Measurements from ENCODE around the gene METAP2.

DNA sequence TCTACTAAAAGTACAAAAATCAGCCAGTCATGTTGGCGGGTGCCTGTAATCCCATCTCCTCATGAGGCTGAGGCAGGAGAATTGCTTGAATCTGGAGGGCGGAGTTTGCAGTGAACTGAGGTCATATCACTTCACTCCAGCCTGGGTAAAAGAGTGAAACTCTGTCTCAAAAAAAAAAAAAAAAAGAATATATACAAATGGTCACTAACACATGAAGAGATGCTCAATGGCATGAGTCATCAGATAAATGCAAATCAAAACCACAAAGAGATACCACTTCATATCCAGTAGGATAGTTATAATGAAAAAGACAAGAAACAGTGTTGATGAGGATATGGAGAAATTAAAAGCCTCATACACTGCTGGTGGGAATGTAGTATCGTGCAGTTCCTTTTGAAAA, 33.6 kb upstream of the METAP2 start:
- TF ChIP-seq, protein P1, sequence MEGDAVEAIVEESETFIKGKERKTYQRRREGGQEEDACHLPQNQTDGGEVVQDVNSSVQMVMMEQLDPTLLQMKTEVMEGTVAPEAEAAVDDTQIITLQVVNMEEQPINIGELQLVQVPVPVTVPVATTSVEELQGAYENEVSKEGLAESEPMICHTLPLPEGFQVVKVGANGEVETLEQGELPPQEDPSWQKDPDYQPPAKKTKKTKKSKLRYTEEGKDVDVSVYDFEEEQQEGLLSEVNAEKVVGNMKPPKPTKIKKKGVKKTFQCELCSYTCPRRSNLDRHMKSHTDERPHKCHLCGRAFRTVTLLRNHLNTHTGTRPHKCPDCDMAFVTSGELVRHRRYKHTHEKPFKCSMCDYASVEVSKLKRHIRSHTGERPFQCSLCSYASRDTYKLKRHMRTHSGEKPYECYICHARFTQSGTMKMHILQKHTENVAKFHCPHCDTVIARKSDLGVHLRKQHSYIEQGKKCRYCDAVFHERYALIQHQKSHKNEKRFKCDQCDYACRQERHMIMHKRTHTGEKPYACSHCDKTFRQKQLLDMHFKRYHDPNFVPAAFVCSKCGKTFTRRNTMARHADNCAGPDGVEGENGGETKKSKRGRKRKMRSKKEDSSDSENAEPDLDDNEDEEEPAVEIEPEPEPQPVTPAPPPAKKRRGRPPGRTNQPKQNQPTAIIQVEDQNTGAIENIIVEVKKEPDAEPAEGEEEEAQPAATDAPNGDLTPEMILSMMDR (IDR thresholded peaks at IDR 0.05; ENCODE audit: low read depth, low read length, poor library complexity, severe bottlenecking) = no peak
- no peak for TF ChIP-seq EZH2phosphoT487 (IDR thresholded peaks at IDR 0.05; ENCODE audit: borderline replicate concordance, low read length)

Data from DOHH2 (cell line).